Retina (tissue), 1 donor: Measurements from ENCODE around the gene RABEP2.
"Not testable (repeated sequence)": the region's sequence is repeated elsewhere in the genome, so short reads cannot be mapped to it uniquely, and the experiment has no call there.

ENCODE experiments used
- DNase-seq: peaks from one replicate; pipeline ENCODE4 v3.0.0-alpha.2; 2016

RABEP2 gene

DNA sequence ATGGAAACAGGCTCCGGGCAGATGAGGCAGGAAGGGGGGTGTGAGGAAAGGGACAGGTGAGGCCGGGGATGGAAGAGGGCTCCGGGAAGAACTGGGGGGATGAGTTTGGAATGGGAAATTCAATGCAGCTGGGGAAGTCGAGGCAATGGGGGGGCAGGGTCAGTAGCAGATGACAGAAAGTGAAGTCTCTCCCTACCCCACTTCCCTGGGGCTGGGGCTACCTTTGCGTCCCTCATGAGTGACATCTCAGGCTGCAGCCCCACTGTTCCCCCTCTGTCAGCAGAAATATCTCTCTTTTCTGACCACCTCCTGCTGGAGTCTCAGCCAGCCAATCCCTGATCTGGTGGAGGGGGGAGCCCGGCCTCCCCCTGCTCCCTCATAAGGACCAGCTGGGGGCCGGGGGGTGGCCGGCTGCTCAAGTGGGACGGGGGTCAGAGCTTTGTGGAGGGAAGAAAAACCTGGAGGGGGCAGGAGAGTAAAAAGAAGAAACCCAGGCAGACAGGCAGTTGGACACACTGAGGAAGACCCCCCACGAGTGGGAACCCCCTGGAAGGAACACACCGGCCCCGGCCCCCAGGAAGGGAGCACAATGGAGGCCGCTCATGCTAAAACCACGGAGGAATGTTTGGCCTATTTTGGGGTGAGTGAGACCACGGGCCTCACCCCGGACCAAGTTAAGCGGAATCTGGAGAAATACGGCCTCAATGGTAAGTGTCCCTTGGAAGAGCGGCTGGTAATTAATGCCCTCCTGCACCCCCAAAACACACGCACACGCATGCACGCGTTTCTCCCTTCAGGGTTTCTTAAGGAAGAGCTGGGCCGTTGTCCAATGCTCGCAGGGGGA is 46.7 kb downstream of the RABEP2 start, which contains the start of gene ATP2A1:
TSS of gene ATP2A1 (plus strand) at position 406 of the 844 bp plus-strand sequence. CDS start at position 590, 184 bp downstream.
- no peak for DNase-seq

DNA sequence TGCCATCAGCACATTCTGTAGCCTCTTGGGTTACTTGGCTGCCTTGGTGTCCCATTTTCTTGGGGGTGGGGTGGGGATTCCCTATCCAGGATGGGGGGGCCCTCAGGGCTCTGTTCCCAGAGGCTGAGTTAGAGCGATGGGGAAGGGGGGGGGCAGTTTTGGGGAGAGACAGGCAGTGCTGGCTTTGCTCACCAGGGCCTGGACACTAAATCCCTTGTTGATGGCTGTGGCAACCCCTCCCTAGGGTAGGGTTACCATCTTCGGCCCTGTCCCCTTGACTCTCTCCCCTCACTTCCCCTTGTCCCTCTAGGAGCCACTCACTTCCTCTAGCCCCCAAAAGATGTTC is 47.4 kb downstream of the RABEP2 start:
- DNase-seq = no peak

DNA sequence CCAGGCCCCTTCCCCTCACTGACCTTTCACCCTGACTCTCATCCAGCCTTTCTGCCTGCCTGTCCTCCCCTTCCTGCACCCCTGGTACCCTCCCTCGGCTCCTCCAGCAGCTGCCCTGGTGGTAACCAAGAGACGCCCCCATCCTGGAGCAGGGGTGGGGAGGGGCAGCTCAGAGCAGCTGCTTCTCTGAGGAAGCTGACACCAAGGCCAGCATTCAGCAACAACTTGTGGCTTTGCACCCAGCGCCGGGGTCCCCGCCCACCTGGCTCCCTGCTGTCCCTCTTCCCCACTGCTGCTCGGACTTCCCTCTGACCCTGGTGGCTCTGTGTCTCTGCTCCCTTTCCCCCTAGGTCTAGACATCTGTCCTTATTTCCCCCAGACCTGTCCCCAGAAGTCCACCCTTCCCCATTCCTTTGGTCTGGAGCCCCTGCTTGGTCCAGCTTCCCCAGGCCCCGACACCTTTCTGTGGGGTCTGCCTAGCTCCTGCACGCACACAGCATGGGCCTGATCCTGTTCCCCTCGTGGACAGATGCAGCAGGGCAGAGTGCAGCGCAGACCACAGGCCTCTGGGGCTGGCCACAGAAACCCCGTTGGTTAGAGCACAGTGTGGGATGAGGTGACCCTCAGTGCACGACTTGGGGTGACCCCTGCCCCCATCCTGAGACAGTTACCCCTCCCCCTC is 47.9 kb downstream of the RABEP2 start:
- DNase-seq = no peak

DNA sequence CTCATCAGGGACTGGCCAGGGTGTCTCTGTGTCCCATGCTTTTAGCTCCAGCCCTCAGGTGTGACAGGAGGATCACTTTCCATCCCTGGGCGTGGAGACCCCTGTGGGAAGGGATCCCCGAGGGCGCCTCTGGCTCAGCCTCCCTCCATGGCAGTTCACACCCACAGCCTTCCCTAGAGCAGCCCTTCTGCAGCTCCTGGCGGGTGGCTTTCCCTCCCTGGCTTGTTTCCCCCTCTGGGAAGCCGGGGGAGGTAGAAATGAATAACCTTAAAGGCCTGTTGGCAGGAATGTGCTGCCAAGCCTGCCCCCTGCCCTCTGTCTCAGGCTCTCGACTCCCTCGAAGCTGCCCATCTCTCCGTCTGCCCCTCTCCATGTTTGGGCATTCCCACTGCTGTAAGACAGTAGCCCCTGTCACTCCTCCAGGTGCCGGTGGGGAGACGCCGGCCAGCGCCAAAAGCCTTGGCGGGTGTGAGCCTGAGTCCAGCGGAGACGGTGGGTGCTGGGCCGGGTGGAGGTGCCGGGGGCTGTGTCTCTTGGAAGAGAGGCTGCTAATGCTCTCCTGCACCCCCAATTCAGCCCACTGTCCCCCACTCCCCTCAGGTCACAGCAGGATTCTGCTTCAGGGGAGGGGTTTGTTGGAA is 48.9 kb downstream of the RABEP2 start:
- DNase-seq = no peak

DNA sequence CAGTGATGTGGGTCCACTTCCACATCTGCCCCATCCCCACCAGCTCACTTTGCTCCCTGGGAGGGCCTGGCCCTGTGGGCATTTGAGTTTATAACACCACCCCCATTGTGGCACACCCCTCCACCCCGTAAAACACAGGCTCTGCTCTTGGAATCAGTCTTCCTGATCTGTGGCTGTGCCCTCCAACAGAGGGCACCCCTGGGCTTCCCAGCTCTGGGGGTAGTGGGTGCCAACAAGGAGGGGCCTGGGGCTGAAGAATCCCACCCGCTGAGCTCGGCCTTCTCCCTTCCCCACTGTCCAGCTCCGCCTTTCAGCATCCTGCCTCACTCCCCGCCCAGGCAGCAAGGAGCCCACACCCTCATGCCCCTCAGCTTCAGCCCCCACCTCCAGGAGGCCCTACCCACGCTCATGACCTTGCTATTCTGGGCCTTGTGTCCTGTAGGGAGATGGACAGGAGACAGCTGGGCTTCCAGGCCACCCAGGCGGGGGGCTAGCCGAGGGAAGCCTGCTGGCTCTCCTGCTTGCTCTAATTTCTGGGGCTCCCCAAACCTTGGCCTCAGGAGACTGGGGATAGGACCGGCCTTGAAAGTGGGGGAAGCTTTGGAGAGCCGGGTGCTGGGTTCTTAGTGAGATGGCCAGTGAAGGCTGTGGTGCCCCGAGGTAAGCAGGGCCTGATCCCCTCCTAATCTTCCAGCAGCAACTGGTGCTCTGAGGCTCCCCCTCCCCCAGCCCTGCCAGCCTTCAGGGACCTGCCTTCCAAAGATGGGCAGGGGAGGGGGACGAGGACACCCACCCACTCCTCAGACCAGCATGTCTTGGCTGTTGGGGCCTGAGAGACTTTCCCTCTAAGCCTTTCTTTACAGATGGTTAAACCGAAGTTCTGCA is 49.7 kb downstream of the RABEP2 start:
- no peak for DNase-seq

DNA sequence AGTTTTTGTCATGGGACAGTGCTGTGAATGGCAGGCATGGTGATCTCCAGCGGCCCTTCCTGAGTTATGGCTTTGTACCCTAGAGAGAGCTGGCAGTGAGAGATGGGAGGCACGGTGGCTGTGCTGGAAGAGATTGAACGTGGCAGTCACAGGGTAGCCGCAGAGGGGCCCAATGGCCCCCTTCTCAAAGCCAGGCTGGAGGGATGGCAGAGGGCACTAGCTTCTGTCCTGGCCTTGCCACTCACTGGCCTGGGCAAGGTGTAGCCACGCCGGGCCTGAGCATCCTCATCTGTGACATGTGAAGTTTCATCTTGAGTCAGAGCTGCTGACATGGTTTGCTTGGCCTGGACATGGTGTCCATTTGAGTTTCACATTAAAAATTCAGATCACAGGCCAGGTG is 50.6 kb downstream of the RABEP2 start:
- DNase-seq = no peak

DNA sequence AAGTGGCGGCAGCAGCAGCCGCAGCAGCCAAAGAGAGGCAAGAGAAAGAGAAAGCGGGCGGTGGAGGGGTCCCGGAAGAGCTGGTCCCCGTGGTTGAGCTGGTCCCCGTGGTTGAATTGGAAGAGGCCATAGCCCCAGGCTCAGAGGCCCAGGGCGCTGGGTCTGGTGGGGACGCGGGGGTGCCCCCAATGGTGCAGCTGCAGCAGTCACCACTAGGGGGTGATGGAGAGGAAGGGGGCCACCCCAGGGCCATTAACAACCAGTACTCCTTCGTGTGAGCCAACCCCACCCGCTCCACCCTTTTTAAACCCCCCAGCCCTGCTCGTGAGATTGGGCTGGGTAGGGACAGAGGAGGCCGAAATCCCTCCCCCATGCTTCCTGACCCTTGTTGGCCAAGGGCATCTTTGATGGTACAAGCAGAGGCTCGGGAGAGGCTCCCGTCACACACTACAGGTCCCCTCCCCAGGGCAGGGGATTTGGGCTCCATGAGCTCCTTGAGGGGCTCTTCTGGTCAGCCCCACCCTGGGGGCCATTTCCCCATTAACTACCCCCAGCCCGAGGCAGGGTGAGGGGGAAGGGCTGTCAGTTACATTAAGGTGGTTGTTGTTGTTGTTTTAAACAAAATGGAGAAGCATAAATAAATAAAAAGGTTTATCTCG is 51.4 kb downstream of the RABEP2 start:
- no peak for DNase-seq

DNA sequence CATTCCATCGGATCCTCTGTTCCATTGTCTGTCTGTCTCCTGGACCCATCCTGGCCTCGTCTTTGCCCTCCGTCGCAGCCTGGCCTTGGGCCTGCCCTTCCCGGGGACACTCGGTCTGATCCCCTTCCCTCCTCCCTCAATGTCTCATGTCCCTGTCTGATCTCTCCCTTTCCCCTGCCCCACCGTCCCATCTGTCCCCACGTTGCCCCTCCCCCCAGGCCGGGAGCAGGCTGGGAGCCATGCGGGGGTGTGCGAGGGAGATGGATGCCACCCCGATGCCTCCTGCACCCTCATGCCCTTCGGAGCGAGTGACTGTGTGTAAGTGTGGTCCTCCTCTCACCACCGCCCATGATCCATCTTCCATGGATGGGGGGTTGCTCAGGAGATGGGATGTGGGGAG is 52.1 kb downstream of the RABEP2 start:
- no peak for DNase-seq

DNA sequence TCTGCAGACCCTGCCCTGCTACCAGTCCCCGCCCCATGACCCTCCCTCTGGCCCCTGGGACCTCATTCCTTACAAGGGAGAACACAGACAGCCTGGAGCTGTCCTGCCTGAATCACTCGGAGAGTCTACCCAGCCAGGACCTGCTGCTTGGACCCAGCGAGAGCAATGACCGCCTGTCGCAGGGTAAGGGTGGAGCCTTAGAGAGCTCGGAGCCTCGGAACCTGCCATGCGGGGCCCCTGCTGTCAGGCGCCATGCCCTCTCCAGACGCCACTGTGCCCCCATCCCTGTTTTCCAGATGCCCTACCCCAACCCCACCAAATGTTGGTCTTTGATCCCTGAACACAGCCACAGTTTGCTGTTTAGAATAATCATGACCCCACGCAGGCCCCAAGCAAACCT is 55.8 kb downstream of the RABEP2 start:
- DNase-seq = no peak

DNA sequence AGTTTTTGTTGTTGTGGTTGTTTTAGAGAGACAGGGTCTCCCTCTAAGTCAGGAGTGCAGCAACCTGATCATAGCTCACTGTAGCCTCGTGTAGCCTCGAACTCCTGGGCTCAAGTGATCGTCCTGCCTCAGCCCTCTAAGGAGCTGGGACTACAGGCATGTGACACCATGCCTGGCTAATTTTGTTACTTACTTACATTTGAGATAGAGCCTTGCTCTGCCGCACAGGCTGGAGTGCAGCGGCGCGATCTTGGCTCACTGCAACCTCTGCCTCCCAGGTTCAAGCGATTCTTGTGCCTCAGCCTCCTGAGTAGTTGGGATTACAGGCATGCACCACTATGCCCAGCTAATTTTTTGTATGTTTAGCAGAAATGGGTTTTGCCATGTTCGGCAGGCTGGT is 57.4 kb downstream of the RABEP2 start:
- not testable (repeated sequence) for DNase-seq

DNA sequence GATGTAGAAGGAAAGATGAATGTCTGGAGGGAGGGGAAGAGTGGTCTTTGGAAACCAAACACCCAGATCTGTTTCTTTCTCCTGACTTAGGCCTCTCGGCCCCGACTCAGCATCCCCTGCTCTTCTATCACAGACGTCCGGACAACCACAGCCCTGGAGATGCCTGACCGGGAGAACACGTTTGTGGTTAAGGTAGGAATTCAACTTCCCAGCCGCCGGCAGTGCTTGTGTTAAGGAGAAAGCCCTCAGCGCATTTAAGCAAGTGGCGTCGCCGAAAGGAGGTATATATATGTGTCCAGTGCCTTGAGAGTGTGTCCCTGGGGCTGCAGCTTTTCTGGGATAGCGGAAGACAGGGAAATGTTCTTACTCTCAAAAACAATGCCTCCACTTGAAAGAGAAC is 57.8 kb downstream of the RABEP2 start:
- DNase-seq = no peak

DNA sequence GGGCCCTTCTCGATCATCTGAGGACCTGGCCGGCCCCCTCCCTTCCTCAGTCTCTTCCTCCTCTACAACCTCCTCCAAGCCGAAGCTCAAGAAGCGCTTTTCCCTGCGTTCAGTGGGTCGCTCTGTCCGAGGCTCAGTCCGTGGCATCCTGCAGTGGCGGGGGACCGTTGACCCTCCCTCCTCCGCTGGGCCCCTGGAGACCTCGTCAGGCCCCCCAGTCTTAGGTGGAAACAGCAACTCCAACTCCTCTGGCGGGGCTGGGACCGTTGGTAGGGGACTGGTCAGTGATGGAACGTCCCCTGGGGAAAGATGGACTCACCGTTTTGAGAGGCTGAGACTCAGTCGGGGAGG is 58.6 kb downstream of the RABEP2 start:
- DNase-seq = no peak

DNA sequence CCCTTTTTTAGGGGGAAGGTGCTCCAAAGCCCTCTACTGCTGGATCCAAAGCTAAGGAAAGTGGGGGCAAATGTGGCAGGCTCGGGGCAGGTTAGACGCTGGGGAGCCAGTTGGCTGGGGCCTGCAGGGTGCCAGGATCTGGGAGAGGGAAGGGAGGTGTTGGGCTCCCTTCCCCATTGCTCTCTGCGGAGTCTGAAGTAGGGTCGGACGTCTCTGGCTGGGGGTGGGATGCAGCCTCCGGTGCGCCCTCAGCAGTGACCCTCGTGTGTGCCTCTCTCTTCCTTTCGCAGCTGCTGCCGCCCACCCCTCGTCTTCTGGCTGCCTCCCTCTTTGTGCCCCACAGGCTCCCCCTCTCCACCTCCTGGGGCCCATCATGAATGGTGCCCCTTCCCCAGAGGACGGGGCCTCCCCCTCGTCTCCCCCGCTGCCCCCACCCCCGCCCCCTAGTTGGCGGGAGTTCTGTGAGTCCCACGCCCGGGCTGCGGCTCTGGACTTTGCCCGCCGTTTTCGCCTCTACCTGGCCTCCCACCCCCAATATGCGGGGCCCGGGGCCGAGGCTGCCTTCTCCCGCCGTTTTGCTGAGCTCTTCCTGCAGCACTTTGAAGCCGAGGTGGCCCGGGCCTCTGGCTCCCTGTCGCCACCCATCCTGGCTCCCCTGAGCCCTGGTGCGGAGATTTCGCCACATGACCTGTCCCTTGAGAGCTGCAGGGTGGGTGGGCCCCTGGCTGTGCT is 59.1 kb downstream of the RABEP2 start:
- no peak for DNase-seq

DNA sequence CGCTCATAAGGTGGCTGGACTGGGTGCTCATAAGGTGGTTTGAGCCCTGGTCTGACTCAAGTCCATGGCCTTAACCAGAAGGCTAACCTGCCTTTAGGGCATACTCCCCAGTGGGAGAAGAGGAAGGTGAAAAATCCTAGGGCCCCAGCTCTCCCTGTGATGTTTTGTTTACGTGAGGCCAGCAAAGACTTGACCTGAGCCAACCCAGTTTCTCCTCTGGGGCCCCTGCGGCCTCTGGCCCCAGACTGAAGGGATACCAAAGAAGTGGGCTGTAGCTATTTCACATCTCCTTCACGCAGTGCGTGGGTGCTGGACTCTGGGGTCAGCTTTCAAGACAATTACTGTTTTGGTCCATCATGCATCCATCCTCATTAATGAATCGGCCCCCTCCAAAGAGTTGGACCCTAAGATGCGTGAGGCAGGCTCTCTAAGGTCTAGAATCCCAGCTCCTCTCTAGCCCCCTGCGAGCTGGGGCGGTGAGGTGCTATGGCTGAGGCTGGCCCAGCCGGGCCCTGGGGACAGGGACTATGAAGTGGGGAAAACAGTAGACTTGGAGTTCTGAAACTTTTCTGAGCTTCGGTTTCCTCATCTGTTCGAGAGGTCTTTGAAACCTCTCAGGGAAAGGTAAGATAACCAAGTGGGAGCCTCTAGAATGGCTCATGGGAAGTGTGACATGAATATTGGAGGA is 59.9 kb downstream of the RABEP2 start:
- DNase-seq = no peak

DNA sequence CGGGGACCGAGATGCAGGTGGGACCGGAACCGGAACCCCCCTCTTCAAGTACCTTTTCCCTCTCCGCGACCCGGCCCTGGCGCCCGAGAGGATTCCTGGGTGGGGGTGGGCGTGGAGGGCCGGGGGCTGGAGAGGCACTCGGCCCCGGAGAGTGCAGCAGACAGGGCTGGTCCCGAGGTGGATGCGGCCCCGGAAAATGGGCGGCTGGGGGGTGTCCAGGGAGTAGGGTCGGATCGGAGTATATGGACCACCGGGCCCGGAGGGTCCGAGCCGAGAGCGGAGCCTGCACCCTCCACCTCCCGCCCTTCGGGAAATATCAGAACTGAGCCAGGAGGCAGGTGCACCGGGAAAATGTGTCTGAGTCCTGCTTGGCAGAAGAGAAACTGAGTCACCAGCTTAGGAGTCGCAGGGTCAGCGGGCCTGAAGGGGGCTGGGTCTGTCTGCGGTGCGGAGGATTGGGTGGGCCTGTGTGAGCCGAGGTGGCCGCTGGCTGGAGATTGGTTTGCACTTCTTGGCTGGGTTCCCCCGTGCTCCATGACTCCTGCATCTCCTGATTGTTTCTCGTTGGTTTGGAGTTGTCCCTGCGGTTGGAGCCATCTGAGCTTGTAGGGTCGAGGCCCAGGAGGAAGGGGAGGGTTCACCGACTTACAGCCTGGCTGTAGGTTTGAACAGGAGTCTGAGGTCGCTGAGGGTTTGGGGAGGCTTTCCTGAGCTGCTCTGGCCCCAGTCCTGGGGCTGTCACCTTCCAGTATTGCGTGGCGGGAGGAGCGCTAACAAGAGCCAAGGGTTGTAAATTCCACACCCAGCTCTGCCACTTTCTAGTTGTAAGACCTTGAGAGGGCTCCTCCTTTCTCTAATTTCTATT is 60.9 kb downstream of the RABEP2 start:
- no peak for DNase-seq

DNA sequence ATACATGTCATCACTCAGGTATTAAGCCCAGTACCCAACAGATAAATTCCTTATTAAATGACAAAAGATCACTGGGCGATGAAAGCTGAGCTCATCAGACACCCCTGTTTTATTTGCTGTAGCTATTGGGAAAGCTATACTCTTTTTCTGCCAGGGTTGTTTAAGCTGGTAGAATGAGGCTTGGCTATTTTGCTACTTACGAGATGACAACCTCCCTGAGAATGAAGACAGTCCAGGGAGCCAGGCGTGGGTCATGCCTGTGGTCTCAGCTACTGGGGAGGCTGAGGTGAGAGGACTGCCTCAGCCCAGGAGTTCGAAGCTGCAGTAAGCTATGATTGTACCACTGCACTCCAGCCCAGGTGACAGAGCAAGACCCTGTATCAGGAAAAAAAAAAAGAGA is 65.7 kb downstream of the RABEP2 start:
- no peak for DNase-seq

DNA sequence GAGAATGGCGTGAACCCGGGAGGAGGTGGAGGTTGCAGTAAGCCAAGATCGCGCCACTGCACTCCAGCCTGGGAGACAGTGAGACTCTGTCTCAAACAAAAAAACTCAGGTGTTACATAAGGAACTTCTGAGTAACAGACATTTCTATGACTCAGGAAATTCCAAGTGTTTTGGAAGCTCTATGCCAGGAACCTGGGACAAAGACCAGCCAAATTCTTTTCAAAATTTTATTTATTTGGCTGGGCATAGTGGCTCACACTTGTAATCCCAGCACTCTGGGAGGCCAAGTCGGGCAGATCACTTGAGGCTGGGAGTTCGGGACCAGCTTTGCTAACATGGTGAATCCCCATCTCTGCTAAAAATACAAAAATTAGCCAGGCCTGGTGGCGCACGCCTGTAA is 66.6 kb downstream of the RABEP2 start:
- no peak for DNase-seq
